IPS DF 6.9 (cell line): Measurements from ENCODE around the gene OBP2A.
"Not testable (repeated sequence)": the region's sequence is repeated elsewhere in the genome, so short reads cannot be mapped to it uniquely, and the experiment has no call there.

ENCODE experiments used
- DNase-seq: peaks from one replicate; pipeline ENCODE4 v3.0.0-alpha.2; 2013; ENCODE audit warnings: low read depth, low spot score
- H3K27ac ChIP-seq: one replicate; pipeline ENCODE4 v1.5.1; 2013; ENCODE audit warnings: low read length, control low read depth
- H3K27me3 ChIP-seq: 2 replicates; pipeline ENCODE4 v1.6.1; 2013; ENCODE audit warnings: mild to moderate bottlenecking, low read length; ENCODE audit not compliant: control insufficient read depth, insufficient read depth
- H3K36me3 ChIP-seq: 2 replicates; pipeline ENCODE4 v1.6.1; 2013; ENCODE audit warnings: low read length; ENCODE audit not compliant: control insufficient read depth, insufficient read depth
- H3K4me1 ChIP-seq: 2 replicates; pipeline ENCODE4 v1.6.1; 2013; ENCODE audit warnings: low read length; ENCODE audit not compliant: control insufficient read depth, insufficient read depth
- H3K4me3 ChIP-seq: 2 replicates; pipeline ENCODE4 v1.5.1; 2013; ENCODE audit warnings: mild to moderate bottlenecking, low read length
- H3K9me3 ChIP-seq: 2 replicates; pipeline ENCODE4 v1.6.1; 2013; ENCODE audit warnings: low read length, inconsistent platforms; ENCODE audit not compliant: control insufficient read depth, insufficient read depth
- WGBS: extraction: QIAGEN DNeasy Blood & Tissue Kit; methylation state at CpG from one replicate; pipeline ENCODE4 v1.1.7; 2013; ENCODE audit warnings: mixed read lengths, missing lambda C conversion rate; ENCODE audit not compliant: insufficient read length, insufficient coverage; 5-methylcytosine and 5-hydroxymethylcytosine counted together

The OBP2A gene

DNA sequence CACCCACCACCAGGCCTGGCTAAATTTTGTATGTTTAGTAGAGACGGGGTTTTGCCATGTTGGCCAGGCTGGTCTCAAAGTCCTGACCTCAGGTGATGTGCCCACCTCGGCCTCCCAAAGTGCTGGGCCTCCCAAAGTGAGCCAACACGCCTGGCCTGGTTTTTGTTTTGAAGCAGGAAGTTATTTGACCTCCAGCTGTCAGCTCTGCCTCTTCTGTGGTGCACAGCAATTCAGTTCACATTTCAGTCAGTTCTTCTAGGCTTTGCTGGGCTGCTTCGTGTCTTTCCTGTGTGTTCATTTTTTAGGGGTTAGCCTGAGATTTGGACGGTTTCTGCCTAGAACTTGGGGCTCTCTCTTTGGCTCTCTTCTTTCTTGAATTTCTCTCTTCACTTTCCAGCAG is 15.8 kb upstream of the OBP2A start:
- Histone ChIP-seq H3K36me3 (no peaks in the 10 kb centered on the region), H3K9me3 (no peaks in the 10 kb centered on the region), H3K4me3 (no peak overlapping the region), H3K4me1 (peaks cover 7% of the 10 kb centered on the region; the same call in 1 of the 2 replicates), H3K27ac (no peak overlapping the region), H3K27me3 (no peaks in the 10 kb centered on the region)
- no CpG with 5 or more reads among the region's 5 CpGs for whole genome bisulfite sequencing
- no peak for DNase-seq

DNA sequence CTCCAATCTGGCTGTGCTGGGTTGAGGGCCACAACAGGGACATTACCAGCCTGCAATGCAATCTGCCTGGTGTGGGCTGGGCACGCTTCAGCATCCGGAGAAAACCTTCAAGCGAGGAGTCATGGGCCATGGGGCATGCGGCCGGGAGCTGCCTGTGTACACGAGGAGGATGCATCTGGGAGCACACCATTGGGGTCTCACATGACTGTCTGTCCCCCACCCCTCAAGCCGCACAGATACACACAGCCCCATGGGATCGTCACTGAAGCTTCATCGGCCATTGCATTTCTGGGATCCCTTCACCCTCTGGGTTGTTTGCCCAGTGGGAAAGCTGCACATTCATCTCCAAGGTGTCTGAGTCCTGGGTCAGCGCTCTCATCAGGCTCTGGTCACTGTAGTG is 14.8 kb upstream of the OBP2A start:
- Histone ChIP-seq H3K4me3 (no peak overlapping the region), H3K27ac (no peak overlapping the region), H3K27me3 (no peaks in the 10 kb centered on the region), H3K9me3 (no peaks in the 10 kb centered on the region), H3K36me3 (no peaks in the 10 kb centered on the region), H3K4me1 (peaks cover 7% of the 10 kb centered on the region; the same call in 1 of the 2 replicates)
- DNase-seq, result no peak
- no CpG with 5 or more reads among the region's 10 CpGs for WGBS

DNA sequence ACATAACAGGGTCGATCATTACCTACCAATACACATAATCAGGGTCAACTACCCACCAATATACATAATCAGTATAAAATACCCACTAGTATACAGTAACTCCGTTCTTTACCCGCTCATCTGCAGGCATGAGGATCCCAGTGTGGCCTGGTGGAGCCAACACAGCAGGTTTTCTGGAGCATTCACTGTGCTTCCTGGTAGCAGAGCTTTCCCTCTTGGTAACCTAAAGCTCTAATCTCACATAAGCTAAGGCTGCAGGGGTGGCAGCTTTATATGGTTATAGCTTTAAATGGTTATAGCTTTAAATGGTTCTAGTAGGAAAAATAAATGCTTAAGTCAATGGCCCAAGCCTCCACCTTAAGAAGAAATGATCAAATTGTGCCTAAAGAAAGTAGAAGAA is 12.8 kb upstream of the OBP2A start:
- H3K27me3 ChIP-seq, result no peaks in the 10 kb centered on the region
- WGBS, result no CpG with 5 or more reads among the region's 3 CpGs
- DNase-seq, result no peak

DNA sequence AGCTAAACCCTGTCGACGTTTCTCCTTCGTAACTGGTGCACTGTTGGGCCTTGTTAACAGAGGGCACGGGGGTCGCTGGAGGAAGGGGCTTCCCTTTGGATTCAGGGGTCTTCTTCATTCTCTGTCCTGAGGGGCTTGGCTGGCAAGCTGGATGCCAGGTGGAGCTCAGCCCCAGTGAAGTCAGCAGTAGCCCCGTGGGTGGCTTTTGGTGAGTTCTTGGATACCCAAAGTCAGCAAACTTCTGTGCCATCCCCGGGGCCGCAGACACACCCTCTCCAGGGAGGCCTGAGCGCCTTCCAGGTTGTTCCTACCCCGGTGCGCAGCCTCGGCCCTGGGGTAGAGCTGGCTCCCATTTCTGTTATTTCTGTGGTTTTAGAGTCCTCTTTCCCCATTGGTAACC is 12.3 kb upstream of the OBP2A start:
- Histone ChIP-seq H3K4me3 (no peak overlapping the region), H3K36me3 (no peaks in the 10 kb centered on the region), H3K27me3 (no peaks in the 10 kb centered on the region), H3K27ac (no peak overlapping the region), H3K9me3 (no peaks in the 10 kb centered on the region), H3K4me1 (peaks cover 1% of the 10 kb centered on the region; the same call in 1 of the 2 replicates)
- WGBS, result no CpG with 5 or more reads among the region's 12 CpGs
- DNase-seq, result no peak

More for the DNA sequence above, 12.8 kb upstream of the OBP2A start:
- Histone ChIP-seq H3K4me1 (peaks cover 1% of the 10 kb centered on the region; the same call in 1 of the 2 replicates), H3K4me3 (no peak overlapping the region), H3K36me3 (no peaks in the 10 kb centered on the region), H3K9me3 (no peaks in the 10 kb centered on the region), H3K27ac (no peak overlapping the region)

DNA sequence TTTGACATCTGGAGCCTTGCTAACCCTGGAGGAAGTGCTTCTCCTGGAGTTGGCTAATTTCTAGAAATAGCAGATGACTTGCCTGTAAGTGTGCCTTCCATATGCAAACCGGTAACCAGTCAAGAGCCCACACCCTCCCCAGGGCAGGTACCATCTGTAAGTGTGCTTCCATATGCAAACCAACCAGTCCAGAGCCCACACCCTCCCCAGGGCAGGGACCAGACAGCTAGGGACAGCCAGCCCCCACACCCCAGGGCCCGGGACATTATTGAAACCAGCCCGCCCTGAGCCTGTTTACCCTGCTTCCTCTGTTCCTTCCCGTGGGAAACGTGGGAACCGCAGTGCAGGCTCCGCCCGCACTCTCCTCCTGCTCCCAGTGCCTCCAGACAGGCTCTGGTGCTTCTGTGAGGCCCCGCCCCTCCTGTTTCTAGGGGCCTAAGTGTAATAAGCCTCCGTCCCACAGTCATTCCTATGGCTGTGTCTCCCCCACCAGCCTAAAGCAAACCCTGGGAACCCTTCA is 11.7 kb upstream of the OBP2A start:
- H3K9me3 ChIP-seq, H3K27me3 ChIP-seq, H3K4me1 ChIP-seq, H3K36me3 ChIP-seq, DNase-seq, H3K27ac ChIP-seq, H3K4me3 ChIP-seq: not testable (repeated sequence)
- WGBS, result no CpG with 5 or more reads among the region's 10 CpGs

DNA sequence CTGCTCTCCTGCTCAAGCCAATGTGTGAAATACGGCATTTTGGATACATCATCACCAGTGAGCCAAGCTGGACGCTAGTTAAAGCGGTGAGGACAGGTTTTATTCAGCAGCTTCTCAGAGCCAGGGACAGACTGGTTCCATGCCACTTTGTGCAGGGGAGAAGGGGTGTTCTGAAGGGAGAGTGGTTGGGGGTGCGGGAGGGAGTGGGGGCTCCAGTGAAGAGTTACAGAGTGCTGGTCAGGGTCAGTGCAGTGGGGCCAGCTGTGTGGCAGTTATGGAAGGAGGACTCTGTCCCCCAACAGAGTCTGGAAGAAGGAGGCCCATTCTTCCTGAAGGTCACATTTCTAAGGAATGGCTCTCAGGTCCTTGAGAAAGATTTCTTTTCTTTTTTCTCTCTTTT is 11.1 kb upstream of the OBP2A start:
- H3K9me3 ChIP-seq, DNase-seq, H3K27me3 ChIP-seq, H3K36me3 ChIP-seq, H3K4me3 ChIP-seq, H3K27ac ChIP-seq, H3K4me1 ChIP-seq: not testable (repeated sequence)
- WGBS, result no CpG with 5 or more reads among the region's 4 CpGs

DNA sequence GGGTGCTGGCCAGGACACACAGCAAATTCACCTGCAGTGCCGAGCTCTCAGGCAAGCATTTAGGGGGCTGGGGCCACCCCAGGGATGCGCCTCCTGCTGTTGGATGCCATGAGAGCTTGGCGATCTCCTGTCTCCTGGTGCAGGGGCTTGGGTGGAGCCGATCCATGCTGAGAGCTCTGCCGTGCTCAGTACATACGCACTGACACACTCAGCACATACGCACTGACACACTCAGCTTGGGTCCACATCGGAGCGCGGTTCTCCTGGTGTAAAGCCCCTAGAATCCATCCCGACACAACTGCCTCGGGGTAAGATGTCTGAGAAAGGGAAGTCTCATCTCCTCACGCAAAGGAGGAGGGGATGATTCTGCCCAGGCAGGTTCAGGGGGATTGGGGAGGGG is 10.3 kb upstream of the OBP2A start:
- H3K27ac ChIP-seq, H3K9me3 ChIP-seq, H3K4me1 ChIP-seq, DNase-seq, H3K36me3 ChIP-seq, H3K27me3 ChIP-seq, H3K4me3 ChIP-seq: not testable (repeated sequence)
- no CpG with 5 or more reads among the region's 13 CpGs for WGBS

DNA sequence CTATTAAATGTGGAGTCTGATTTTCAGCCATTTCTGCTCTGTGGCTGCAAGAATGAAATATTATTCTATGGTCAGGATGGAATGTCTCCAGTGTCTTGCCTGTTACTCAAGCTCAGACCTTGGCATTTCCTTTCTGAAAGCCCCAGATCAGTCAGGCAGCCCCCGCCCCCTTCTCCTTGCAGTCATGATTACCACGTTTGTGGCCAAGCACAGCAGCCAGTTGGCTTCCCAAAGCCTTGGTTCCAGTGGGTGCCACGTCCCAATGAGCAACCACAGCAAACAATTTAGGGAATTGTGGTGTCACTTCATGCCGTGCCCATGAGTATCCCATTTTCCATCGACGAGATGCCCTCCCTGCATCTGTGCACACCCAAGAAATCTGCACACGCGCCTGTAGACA is 9.7 kb upstream of the OBP2A start:
- no CpG with 5 or more reads among the region's 8 CpGs for WGBS

DNA sequence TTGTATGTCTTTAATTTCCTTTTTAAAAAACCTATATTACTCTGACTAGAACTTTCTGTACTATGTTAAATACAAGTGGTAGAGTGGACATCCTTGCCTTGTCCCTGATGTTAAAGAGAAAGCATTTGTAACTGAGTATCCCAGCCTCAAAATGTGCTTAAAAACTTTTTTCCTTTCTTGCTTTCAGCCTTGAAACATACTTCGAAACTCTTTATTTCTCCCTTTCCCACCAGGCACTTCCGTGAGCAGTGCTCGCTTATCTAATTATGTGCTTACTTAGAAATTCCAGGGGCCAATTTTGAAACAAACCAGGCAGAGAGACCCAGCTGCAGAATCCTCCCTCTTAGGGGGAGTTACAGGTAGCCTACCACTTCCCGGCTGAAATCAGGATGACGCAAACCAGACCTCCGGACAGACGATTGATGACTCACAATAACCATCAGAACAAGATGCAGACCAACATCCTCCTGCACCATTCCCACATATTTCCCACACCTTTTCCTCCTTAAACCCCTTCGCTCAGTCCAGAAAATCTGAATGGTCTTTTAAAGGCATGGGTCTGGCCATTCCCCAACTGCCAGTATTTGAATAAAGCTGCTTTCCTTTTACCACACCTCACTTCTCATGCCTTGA is 2.5 kb upstream of the OBP2A start:
- not testable (repeated sequence) for H3K4me1 ChIP-seq, DNase-seq, H3K4me3 ChIP-seq, H3K9me3 ChIP-seq, H3K36me3 ChIP-seq, H3K27me3 ChIP-seq, H3K27ac ChIP-seq
- no CpG with 5 or more reads among the region's 8 CpGs for WGBS

More for the DNA sequence above, 9.7 kb upstream of the OBP2A start:
- Histone ChIP-seq H3K27ac (no peak overlapping the region), H3K9me3 (no peaks in the 10 kb centered on the region), H3K36me3 (no peaks in the 10 kb centered on the region), H3K4me1 (peaks cover 1% of the 10 kb centered on the region; the same call in 1 of the 2 replicates), H3K27me3 (no peaks in the 10 kb centered on the region), H3K4me3 (no peak overlapping the region)
- DNase-seq, result no peak

DNA sequence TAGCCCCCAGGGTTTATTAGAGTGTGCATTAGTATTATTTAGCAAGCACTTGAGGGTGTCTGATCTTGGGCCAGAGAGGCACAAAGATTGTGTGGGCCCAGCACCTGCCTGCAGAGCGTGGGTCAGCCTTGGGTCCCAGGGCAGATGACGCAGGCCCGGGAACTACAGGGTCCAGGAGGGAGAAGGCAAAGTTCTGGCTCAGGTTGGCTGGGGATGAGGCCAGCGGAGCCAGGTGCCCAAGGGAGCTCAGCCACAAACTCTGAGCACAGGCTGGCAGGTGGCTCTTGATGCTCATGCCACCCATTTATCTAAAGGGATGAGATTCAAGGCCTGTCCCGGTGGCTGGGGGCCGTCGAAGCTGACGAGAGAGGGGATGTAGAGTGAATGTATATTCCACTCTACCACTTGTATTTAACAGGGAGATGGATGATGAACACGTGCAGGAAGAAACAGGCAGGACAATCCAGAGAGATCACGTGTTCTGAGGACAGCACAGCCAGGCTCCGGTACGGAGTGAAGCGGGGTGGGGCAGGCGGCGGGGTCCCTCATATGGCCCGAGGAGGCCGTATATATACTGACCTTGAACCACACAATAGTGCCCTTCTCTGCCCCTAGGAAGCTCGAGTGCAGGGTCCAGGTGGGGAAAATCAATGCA is 818 bp upstream of the OBP2A start:
- H3K4me3 ChIP-seq, result no peak overlapping the region
- H3K36me3 ChIP-seq, result no peaks in the 10 kb centered on the region
- no peak overlapping the region for H3K27ac ChIP-seq
- no peak for DNase-seq
- H3K9me3 ChIP-seq, result no peaks in the 10 kb centered on the region
- WGBS, result no CpG with 5 or more reads among the region's 18 CpGs
- no peaks in the 10 kb centered on the region for H3K27me3 ChIP-seq
- H3K4me1 ChIP-seq, result no peaks in the 10 kb centered on the region
